ENCODE measurements around the gene SORCS1.

GRCh38 chr10:107059068-107059804 lies 105.3 kb downstream of the SORCS1 start:
- TF ChIP-seq EZH2 (IDR thresholded peaks at IDR 0.05; ENCODE audit: insufficient read depth, poor library complexity, severe bottlenecking): no peak
- TF ChIP-seq EZH2phosphoT487 (IDR thresholded peaks at IDR 0.05; ENCODE audit: insufficient read depth, low read depth): no peak

Measured in GM23248 (cell line).